Muscle of back (tissue), 11 donors: ENCODE data around the gene GGA3. TPM values are rescaled to one million over a fixed set of nuclear protein-coding genes. Genes with fewer than 3 reads are reported as not detected.
"Not testable (repeated sequence)": the region's sequence is repeated elsewhere in the genome, so short reads cannot be mapped to it uniquely, and the experiment has no call there.

Experiments used
- DNase-seq, 3 donors: peaks; one replicate each; pipeline versions ENCODE4 v3.0.0 to v3.0.0-alpha.2; 2013
- polyA plus RNA-seq, 10 donors: library from polyadenylated mRNA; unstranded; fragments of 120-200 nt; gene quantifications; one replicate each; pipeline ENCODE4 v1.2.1, GENCODE V29; 2013; ENCODE audit not compliant: insufficient read length in 10 of 10

The GGA3 gene
- polyA plus RNA-seq, 10 donors: 23.2 to 39.6 (median 32.0) TPM

- DNase-seq: no peak
These were observed 12.7 kb upstream of the GGA3 start for GRCh38 chr17:75273977-75274708.

GRCh38 chr17:75272848-75273184 is 11.4 kb upstream of the GGA3 start:
- DNase-seq: no peak

- no peak for DNase-seq
These were observed 10.8 kb upstream of the GGA3 start for GRCh38 chr17:75271955-75272847.

- peak; percentile 70 to 90 (median 87) for DNase-seq
These were observed 10.0 kb upstream of the GGA3 start for GRCh38 chr17:75271233-75271954.

GRCh38 chr17:75270966-75271232 is 9.5 kb upstream of the GGA3 start, which contains the start of gene MIF4GD:
MIF4GD (minus strand) TSS chr17:75271231; CDS start chr17:75270195, 1,036 bp downstream.
- no peak for DNase-seq

GRCh38 chr17:75270218-75270965 is 9.0 kb upstream of the GGA3 start:
- DNase-seq: peak; percentile 52 to 87 (median 65)

GRCh38 chr17:75269844-75270217 is 8.4 kb upstream of the GGA3 start:
- no peak for DNase-seq

- DNase-seq: no peak
These were observed 6.2 kb upstream of the GGA3 start for GRCh38 chr17:75267411-75268232.

- no peak for DNase-seq
These were observed 5.7 kb upstream of the GGA3 start for GRCh38 chr17:75267153-75267410.

- DNase-seq: peak in 2 of 3 donors; percentile 23 to 49
These were observed 5.1 kb upstream of the GGA3 start for GRCh38 chr17:75266316-75267152.

- no peak for DNase-seq
These were observed 4.4 kb upstream of the GGA3 start for GRCh38 chr17:75265614-75266315.

- no peak for DNase-seq
These were observed 1.6 kb upstream of the GGA3 start for GRCh38 chr17:75263055-75263454.

- peak in 1 of 3 donors; percentile 39 for DNase-seq
These were observed 753 bp upstream of the GGA3 start for GRCh38 chr17:75262112-75262606.

- no peak for DNase-seq
These were observed 618 bp downstream of the GGA3 start for GRCh38 chr17:75260641-75261335.

GRCh38 chr17:75257228-75257627 is 4.2 kb downstream of the GGA3 start:
- DNase-seq: not testable (repeated sequence)

- DNase-seq: not testable (repeated sequence)
These were observed 5.3 kb downstream of the GGA3 start for GRCh38 chr17:75255954-75256698.

- no peak for DNase-seq
These were observed 9.2 kb downstream of the GGA3 start for GRCh38 chr17:75252039-75252816.
